ENCODE measurements around the gene VPREB1.

Gene VPREB1

GRCh38 chr22:22244316-22245250 is at the start of gene VPREB1:
Gene VPREB1 (plus strand): TSS chr22:22244786. CDS start chr22:22244814, 28 bp downstream.
- peak; percentile 15 for DNase-seq (ENCODE audit: low read depth)
- no peak within 1 kb of the TSS for H3K4me3 ChIP-seq (ENCODE audit: low read depth, low read length)
- TF ChIP-seq POLR2A (IDR thresholded peaks at IDR 0.05; ENCODE audit: extremely low read depth, insufficient read length) (no peak), MAX (IDR thresholded peaks at IDR 0.05; ENCODE audit: low read depth, low read length) (no peak), CTCF (IDR thresholded peaks at IDR 0.05; ENCODE audit: low read depth, low read length) (no peak), MYC (IDR thresholded peaks at IDR 0.05; ENCODE audit: low read depth, low read length) (no peak)

GRCh38 chr22:22194931-22195264 is 49.7 kb upstream of the VPREB1 start:
- no peak overlapping the region for H3K4me3 ChIP-seq (ENCODE audit: low read depth, low read length)
- TF ChIP-seq CTCF (IDR thresholded peaks at IDR 0.05; ENCODE audit: low read depth, low read length) (no peak), POLR2A (IDR thresholded peaks at IDR 0.05; ENCODE audit: extremely low read depth, insufficient read length) (no peak), MAX (IDR thresholded peaks at IDR 0.05; ENCODE audit: low read depth, low read length) (no peak), MYC (IDR thresholded peaks at IDR 0.05; ENCODE audit: low read depth, low read length) (no peak)
- no peak for DNase-seq (ENCODE audit: low read depth)

- H3K4me3 ChIP-seq (ENCODE audit: low read depth, low read length) = no peak overlapping the region
- TF ChIP-seq MAX (IDR thresholded peaks at IDR 0.05; ENCODE audit: low read depth, low read length) (no peak), CTCF (IDR thresholded peaks at IDR 0.05; ENCODE audit: low read depth, low read length) (peak; percentile 89)
- DNase-seq (ENCODE audit: low read depth) = peak; percentile 82
Observed at GRCh38 chr22:22195265-22196017, 49.1 kb upstream of the VPREB1 start.

GRCh38 chr22:22196018-22196533 is 48.5 kb upstream of the VPREB1 start:
- TF ChIP-seq MYC (IDR thresholded peaks at IDR 0.05; ENCODE audit: low read depth, low read length) (no peak), CTCF (IDR thresholded peaks at IDR 0.05; ENCODE audit: low read depth, low read length) (no peak), MAX (IDR thresholded peaks at IDR 0.05; ENCODE audit: low read depth, low read length) (no peak), POLR2A (IDR thresholded peaks at IDR 0.05; ENCODE audit: extremely low read depth, insufficient read length) (no peak)
- no peak for DNase-seq (ENCODE audit: low read depth)
- no peak overlapping the region for H3K4me3 ChIP-seq (ENCODE audit: low read depth, low read length)

GRCh38 chr22:22196833-22197477 is 47.6 kb upstream of the VPREB1 start:
- TF ChIP-seq CTCF (IDR thresholded peaks at IDR 0.05; ENCODE audit: low read depth, low read length) = no peak
- no peak for TF ChIP-seq MYC (IDR thresholded peaks at IDR 0.05; ENCODE audit: low read depth, low read length)
- no peak for TF ChIP-seq MAX (IDR thresholded peaks at IDR 0.05; ENCODE audit: low read depth, low read length)
- no peak for TF ChIP-seq POLR2A (IDR thresholded peaks at IDR 0.05; ENCODE audit: extremely low read depth, insufficient read length)
- DNase-seq (ENCODE audit: low read depth) = no peak
- no peak overlapping the region for H3K4me3 ChIP-seq (ENCODE audit: low read depth, low read length)

Measured in NB4 (cell line).